H7 (cell line): Measurements from ENCODE around the gene DPF3. TPM values are rescaled to one million over a fixed set of nuclear protein-coding genes. Genes with fewer than 3 reads are reported as not detected.
A peak's percentile ranks its signal among the peaks of the same experiment; 100 is the strongest.

Experiments
- DNase-seq: peaks from one replicate; pipeline ENCODE4 v3.0.0; 2012
- H3K27me3 ChIP-seq: 2 replicates; pipeline ENCODE4 v1.6.0; 2011; ENCODE audit warnings: mild to moderate bottlenecking, low read length; ENCODE audit not compliant: control insufficient read depth, insufficient read depth
- H3K36me3 ChIP-seq: replicated peaks from 2 replicates; pipeline ENCODE4 v1.5.1; 2011; ENCODE audit warnings: low read length; ENCODE audit not compliant: control insufficient read depth, insufficient read depth
- H3K4me3 ChIP-seq: 2 replicates; pipeline ENCODE4 v1.5.1; 2011; ENCODE audit warnings: low read depth, mild to moderate bottlenecking, control low read depth, low read length, moderate library complexity; ENCODE audit not compliant: insufficient read depth
- total RNA-seq: library from RNA; depleted of rRNA; stranded (reverse); fragments of >200 nt; shearing (Covaris generic); gene quantifications from 2 replicates; pipeline ENCODE4 v1.2.3, GENCODE V29; 2014

The DPF3 gene
- total RNA-seq, 1 experiment from 2014 or later = 0.59 TPM

DNA sequence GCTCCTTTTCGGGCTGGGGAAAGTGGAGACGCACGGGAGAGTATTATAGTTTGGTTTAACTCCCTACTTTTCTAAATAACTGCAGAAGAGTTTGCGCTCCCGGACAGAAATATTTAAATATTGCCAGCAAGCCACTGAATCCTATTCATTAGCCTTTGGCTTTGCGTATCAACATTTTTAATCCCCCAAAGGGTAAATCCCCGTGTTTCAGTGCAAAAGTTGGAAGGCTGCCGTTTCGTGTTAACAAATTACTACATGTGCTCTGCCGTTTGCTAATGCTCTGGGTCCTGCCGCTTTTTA, 372 bp upstream of the DPF3 start:
- peaks cover 54% of the 10 kb centered on the region for H3K27me3 ChIP-seq
- DNase-seq = no peak
- no peaks in the 10 kb centered on the region for H3K36me3 ChIP-seq
- peak overlapping the region; percentile 36 for H3K4me3 ChIP-seq

GRCh38 chr14:72892879-72893635, 844 bp downstream of the DPF3 start:
- no peaks in the 10 kb centered on the region for H3K36me3 ChIP-seq
- peak overlapping the region; percentile 57 for H3K4me3 ChIP-seq
- DNase-seq = peak; percentile 80
- H3K27me3 ChIP-seq = peaks cover 54% of the 10 kb centered on the region

DNA sequence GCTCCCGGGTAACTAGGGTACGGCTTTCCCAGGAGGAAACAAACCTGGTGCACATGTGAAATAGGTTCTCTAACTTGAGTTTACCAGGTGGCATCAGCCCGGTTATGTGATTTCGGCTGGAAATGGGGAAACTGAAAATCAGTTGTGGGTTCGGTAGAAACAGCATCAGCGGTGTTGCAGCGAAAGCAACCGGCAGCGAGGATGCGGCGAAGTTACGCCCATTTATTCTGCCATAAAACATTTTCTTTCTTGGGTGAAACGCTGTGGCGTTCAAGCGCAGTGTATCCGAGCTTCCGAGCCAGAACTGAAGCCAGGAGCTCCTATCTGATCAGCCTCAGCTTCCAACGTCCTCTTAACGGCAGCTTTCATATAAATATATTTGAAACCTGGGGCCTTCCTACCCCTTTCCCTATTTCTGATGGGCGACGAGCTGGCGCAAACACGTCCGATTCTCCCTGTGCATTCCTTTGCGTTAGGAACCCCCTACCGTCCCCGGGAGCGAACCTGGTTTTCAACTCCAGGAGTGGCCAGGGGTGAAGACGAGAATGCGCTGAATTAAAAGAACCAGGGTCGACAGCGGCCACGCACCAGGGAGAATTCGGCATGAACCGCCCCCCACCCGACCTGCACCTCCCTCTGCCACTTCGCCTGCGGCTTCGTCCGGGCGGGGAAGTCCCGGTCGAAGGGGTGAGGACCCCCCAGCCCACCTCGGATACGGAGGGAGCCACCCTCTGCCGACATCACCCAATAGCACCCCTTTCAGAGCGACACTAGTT, 1.6 kb downstream of the DPF3 start:
- Histone ChIP-seq H3K36me3 (no peaks in the 10 kb centered on the region), H3K27me3 (peaks cover 54% of the 10 kb centered on the region), H3K4me3 (peak overlapping the region; percentile 57)
- peak; percentile 63 for DNase-seq

DNA sequence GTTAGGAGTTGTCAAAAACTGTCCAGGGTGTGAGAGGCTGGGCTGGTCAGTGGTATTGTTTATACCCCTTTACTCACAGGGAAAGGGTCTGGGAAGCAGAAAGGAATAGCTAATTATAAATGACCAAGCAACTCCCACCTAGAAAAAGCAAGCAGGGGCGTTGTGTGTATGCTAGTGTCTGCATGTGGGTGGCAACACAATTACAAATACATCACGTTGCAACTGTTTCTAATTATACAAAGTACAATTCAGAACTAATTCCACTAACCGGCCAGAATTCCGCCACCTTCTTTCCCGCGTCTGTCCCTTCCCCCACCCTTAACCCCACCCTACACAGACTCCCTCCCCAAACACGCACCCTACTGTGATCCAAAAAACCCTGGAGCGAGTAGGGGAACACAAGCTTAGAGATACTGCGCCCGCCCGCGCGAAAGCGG, 2.2 kb downstream of the DPF3 start:
- no peak for DNase-seq

GRCh38 chr14:72889366-72889765, 4.5 kb downstream of the DPF3 start:
- no peak for DNase-seq
- peaks cover 35% of the 10 kb centered on the region for H3K27me3 ChIP-seq

More for the DNA sequence above, 2.2 kb downstream of the DPF3 start:
- peaks cover 54% of the 10 kb centered on the region for H3K27me3 ChIP-seq
- no peaks in the 10 kb centered on the region for H3K36me3 ChIP-seq
- peak overlapping the region; percentile 57 for H3K4me3 ChIP-seq

GRCh38 chr14:72888636-72889201, 5.2 kb downstream of the DPF3 start:
- Histone ChIP-seq H3K27me3 (peaks cover 34% of the 10 kb centered on the region), H3K36me3 (no peaks in the 10 kb centered on the region), H3K4me3 (no peak overlapping the region)
- DNase-seq = no peak

More at GRCh38 chr14:72889366-72889765, 4.5 kb downstream of the DPF3 start:
- Histone ChIP-seq H3K4me3 (no peak overlapping the region), H3K36me3 (no peaks in the 10 kb centered on the region)

GRCh38 chr14:72888192-72888591, 5.7 kb downstream of the DPF3 start:
- H3K27me3 ChIP-seq = peaks cover 31% of the 10 kb centered on the region
- no peaks in the 10 kb centered on the region for H3K36me3 ChIP-seq
- no peak overlapping the region for H3K4me3 ChIP-seq
- DNase-seq = no peak

GRCh38 chr14:72887514-72887913, 6.4 kb downstream of the DPF3 start:
- peak; percentile 39 for DNase-seq
- H3K4me3 ChIP-seq = no peak overlapping the region
- H3K27me3 ChIP-seq = peaks cover 24% of the 10 kb centered on the region
- H3K36me3 ChIP-seq = no peaks in the 10 kb centered on the region

GRCh38 chr14:72884386-72884785, 9.5 kb downstream of the DPF3 start:
- DNase-seq = no peak
- H3K4me3 ChIP-seq = no peak overlapping the region
- H3K27me3 ChIP-seq = no peaks in the 10 kb centered on the region
- no peaks in the 10 kb centered on the region for H3K36me3 ChIP-seq

DNA sequence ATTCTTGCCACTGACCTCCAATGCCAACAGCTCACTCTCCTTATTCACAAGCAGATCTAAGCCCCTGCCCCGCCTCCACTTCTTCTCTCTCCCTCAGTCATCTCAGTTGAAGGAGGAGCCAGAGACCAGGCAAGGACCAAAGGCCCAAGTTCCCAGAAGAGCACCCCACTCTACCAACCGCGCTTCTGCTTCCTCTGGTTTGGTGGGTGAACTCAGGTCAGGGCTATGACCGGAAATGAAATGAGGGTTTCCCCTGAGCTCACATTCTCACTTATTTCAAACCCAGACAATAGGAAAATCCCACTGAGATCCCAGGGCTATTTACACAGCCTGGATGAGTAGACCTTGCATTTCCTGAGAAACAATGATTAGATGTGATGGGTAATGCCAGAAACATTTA, 9.9 kb downstream of the DPF3 start:
- no peaks in the 10 kb centered on the region for H3K36me3 ChIP-seq
- DNase-seq = no peak
- H3K27me3 ChIP-seq = no peaks in the 10 kb centered on the region
- no peak overlapping the region for H3K4me3 ChIP-seq

DNA sequence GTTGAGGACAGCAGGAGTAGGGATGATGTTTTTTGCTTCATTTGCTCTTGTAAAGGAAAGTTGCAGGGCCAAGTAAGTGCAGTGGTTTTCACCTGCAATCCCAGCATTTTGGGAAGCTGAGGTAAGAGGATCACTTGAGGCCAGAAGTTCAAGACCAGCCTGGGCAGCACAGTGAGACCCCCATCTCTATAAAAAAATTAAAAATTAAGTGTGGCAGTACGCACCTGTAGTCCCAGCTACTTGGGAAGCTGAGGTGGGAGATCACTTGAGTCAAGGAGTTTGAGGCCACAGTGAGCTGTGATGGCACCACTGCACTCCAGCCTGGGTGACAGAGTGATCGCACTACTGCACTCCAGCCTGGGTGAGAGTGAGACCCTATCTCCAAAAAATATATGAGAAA, 10.8 kb downstream of the DPF3 start:
- Histone ChIP-seq H3K27me3 (no peaks in the 10 kb centered on the region), H3K36me3 (no peaks in the 10 kb centered on the region), H3K4me3 (no peak overlapping the region)
- DNase-seq = no peak

GRCh38 chr14:72882463-72882862, 11.4 kb downstream of the DPF3 start:
- no peak for DNase-seq
- no peaks in the 10 kb centered on the region for H3K27me3 ChIP-seq
- H3K36me3 ChIP-seq = no peaks in the 10 kb centered on the region
- no peak overlapping the region for H3K4me3 ChIP-seq

- Histone ChIP-seq H3K4me3 (no peak overlapping the region), H3K27me3 (no peaks in the 10 kb centered on the region), H3K36me3 (no peaks in the 10 kb centered on the region)
- no peak for DNase-seq
These were observed 11.9 kb downstream of the DPF3 start for GRCh38 chr14:72882047-72882446.

GRCh38 chr14:72881543-72881942, 12.4 kb downstream of the DPF3 start:
- Histone ChIP-seq H3K36me3 (no peaks in the 10 kb centered on the region), H3K4me3 (no peak overlapping the region), H3K27me3 (no peaks in the 10 kb centered on the region)
- no peak for DNase-seq

- Histone ChIP-seq H3K27me3 (no peaks in the 10 kb centered on the region), H3K36me3 (no peaks in the 10 kb centered on the region), H3K4me3 (no peak overlapping the region)
- DNase-seq = no peak
These were observed 13.1 kb downstream of the DPF3 start for GRCh38 chr14:72880820-72881219.
